ENCODE data around the gene SDK1.
"Not testable (repeated sequence)": the region's sequence is repeated elsewhere in the genome, so short reads cannot be mapped to it uniquely, and the experiment has no call there.

Gene SDK1

DNA sequence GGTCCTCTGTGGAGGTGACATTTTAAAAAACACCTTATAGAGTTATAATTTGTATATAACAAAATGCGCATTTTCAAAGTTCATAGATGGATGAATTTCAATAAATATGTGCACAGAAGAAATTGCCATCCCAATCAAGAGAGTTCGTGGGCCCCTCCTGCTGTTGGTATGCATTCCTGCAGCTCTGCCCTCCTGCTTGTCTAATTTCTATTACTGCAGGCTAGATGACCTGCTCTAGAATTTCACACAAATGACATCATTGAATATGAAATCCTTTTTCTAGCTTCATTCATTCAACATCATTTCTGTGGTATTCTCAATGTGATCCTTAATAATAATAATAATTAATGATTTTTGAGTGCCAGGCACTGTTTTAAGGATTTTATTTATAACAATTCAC is 348.2 kb downstream of the SDK1 start:
- DNase-seq (ENCODE audit: low read depth in 2 of 3, low spot score in 2 of 3) = no peak

- no peak for DNase-seq (ENCODE audit: low read depth in 2 of 3, low spot score in 2 of 3)
Measured at GRCh38 chr7:3649678-3650440, 348.8 kb downstream of the SDK1 start.

DNA sequence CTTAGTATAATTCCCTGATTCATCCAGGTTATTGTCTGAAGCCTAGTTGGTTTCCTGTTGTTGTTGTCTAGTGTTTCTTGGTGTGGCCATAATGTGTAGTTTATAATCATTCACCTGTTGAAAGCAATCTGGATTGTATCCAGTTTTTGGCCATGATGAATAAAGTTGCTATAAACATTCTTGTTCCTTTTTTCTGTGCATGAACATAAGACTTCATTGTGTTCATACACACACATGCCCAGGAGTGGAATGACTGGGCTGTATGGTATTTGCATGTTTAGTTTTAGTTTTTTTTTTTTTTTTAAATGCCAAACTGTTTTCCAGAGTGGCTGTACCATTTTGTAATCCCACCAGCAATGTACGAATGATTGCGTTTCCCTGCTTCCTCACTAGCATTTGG is 349.8 kb downstream of the SDK1 start:
- DNase-seq (ENCODE audit: low read depth in 2 of 3, low spot score in 2 of 3) = no peak

- DNase-seq (ENCODE audit: low read depth in 2 of 3, low spot score in 2 of 3) = no peak
Measured at GRCh38 chr7:3655635-3656034, 354.6 kb downstream of the SDK1 start.

- DNase-seq (ENCODE audit: low read depth in 2 of 3, low spot score in 2 of 3) = no peak
Measured at GRCh38 chr7:3657206-3657605, 356.2 kb downstream of the SDK1 start.

DNA sequence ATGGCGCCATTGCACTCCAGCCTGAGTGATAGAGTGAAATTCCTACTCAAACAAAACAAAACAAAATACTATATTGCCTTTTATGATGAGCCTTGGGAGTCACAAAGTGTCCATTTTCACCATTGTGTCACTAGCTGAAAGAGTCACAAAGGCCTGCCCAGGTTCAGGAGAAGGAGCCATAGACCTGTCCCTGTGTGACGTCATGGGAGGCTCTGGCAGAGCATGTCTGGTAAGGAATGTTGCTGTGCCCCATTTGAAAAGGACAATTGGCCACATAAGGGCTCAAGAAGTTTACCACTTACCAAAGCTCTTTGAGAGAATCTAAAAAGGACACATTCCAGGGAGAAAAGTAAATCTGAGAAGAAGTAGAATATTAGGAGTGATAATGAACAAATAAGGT is 367.7 kb downstream of the SDK1 start:
- DNase-seq (ENCODE audit: low read depth in 2 of 3, low spot score in 2 of 3) = no peak

DNA sequence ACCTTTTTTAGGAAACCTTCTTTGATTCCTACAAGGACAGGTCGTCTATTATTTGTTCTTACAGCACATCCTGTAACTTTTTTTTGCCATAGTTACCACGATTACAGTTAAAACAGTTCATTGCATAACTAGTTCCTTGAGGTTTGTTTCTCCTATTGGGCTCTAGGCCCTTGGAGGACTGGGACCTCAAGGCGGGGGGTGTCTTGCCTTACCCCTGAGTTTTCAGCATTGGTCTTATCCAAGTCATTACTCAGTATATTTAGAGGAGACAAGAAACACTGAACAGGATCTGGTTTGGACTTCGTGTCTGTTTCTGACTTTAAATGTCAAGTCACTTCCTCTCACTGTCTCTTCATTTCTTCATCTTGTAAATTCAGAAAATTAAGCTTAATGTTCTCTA is 369.8 kb downstream of the SDK1 start:
- DNase-seq (ENCODE audit: low read depth in 2 of 3, low spot score in 2 of 3) = no peak

DNA sequence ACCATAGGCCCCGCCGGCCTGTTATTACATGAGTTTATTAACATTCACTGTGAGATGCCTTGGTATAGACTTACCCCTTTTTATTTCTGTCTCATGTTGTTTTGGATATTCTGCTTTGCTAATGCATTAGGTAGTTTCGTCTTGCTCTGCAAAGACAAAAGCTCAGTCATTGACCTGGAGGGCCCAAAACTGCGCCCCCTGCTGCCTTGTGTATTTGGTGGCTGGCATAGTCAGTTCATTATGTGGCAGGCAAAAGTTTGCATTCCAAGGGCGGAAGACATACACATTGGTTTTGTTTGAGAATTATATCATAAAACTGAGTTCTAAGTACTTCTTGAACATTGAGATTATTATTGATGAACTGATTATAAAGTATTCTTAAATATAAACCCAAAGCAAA is 372.5 kb downstream of the SDK1 start:
- peak in 2 of 3 experiments; percentile 5 to 9 for DNase-seq (ENCODE audit: low read depth in 2 of 3, low spot score in 2 of 3)

DNA sequence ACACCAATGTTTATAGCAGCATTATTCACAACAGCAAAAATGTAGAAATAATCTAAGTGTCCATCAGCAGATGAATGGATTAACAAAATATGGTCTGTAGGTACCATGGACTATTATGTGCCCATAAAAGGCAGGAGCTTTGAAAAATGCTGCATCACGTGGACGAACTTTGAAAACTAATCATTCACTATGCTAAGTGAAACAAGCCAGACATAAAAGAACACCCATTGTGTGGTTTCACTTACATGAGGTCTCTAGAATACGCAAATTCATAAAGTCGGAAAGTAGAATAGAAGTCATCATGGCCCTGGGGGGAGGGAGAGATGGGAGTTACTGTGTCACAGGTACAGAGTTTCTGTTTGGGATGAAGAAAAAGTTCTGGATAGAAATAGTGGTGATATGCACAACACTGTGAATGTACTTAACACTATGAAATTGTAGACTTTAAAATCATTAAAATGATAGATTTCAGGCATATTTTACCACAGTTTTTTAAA is 377.3 kb downstream of the SDK1 start:
- DNase-seq (ENCODE audit: low read depth in 2 of 3, low spot score in 2 of 3) = no peak

DNA sequence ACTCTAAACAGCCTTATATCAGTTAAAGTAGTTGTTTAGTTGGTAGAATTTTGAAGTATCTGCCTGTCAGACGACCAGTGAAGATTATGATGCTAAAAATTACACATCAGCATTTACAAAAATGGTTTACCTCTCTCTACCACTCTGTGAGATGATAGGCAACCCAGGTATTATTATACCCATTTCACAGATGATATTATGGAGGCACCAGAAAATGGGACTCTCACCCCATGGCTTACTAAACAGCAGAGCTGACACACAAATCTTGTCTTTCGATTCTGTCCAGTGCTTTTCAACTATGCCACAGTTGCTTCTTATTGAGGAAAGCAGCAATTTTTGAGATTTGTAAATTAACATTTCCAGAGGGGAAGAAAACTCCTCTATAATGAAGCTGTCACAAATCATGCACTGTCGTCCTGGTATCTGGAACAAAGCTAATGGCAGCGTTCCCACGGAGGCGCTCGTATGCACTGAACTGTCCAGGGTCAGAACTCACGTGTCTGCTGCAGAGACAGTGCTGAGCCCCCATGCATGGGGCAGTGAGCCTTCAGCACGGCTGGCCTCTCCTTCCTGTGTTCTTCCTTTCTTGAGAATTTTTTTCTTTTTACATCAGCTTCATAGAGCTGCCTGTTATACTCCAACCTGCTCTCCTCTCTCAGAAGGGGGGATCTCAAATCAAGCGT is 381.1 kb downstream of the SDK1 start:
- DNase-seq (ENCODE audit: low read depth in 2 of 3, low spot score in 2 of 3) = no peak

GRCh38 chr7:3683546-3684539 is 382.8 kb downstream of the SDK1 start:
- DNase-seq (ENCODE audit: low read depth in 2 of 3, low spot score in 2 of 3) = no peak

DNA sequence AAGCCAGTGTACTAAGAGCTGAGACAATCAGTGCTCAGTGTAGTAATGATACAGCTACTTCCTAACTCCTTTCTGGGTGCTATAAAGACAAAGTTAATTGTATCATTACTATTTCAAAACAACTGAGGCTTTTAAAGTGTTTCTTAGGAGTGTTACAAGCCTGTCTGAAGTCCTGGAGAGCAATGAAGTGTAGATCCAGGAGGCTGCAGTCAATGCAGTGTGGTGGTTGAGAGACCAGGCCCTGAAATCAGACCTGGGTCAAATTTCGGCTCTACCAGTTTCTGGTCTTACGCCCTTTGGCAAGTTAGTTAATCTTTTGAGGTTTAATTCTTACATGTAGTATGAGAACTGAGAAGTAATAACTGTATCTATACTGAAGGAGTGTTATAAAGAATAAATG is 387.0 kb downstream of the SDK1 start:
- no peak for DNase-seq (ENCODE audit: low read depth in 2 of 3, low spot score in 2 of 3)

DNA sequence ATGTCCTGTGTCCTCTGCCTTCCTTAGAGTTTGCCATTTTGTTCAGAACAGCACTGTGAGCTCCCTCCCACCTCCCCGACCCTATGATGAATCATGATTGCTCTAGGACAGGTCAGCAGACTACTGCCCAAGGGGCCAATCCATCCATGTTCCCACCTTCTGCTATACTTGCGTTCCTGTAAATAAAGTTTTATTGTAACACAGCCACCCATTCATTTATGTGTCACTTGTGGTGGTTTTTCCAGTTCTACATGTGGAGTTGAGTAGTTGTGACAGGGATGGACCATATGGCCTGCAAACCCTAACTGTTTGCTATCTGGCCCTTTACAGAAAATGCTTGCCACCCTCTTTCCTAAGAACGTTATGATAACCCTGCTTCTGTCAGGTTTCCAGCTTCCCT is 387.8 kb downstream of the SDK1 start:
- DNase-seq (ENCODE audit: low read depth in 2 of 3, low spot score in 2 of 3) = no peak

- no peak for DNase-seq (ENCODE audit: low read depth in 2 of 3, low spot score in 2 of 3)
Measured at GRCh38 chr7:3691478-3692158, 390.6 kb downstream of the SDK1 start.

DNA sequence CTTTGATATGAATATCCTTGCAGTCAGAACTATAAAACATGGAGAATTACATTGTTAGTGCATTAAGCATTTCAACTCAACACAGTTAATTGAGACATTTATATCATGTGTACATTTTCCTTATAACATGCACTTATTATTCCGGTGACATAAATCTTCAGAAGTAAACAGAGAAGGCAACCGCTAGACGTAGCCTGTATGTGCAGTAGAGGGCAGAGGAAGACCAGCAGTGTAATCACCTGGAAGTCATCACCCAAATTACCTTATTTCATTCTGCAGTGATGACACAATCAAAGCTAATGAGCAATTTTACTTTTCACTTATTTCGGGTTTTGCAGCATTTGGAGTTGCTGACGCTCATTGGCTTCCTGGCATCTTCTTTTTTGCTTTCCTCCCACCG is 394.6 kb downstream of the SDK1 start:
- no peak for DNase-seq (ENCODE audit: low read depth in 2 of 3, low spot score in 2 of 3)

DNA sequence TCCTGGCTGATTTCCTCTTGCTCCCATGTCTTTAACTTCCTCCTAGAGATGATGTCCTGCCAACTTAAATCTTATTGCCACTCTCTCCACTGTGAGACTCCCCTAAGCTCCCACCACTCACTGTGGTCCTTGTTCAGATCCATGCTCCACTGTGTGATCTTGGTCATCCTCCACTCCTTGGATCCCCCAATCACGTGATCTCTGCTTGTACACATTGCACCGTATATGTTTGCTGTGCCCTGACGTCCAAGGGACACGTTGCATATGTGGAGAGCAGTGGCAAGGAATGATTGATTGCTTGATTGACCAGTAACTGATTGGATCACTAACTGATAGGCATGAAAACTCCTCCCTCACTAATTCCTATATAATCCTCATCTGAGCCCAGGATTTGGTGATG is 395.1 kb downstream of the SDK1 start:
- DNase-seq (ENCODE audit: low read depth in 2 of 3, low spot score in 2 of 3) = no peak

DNA sequence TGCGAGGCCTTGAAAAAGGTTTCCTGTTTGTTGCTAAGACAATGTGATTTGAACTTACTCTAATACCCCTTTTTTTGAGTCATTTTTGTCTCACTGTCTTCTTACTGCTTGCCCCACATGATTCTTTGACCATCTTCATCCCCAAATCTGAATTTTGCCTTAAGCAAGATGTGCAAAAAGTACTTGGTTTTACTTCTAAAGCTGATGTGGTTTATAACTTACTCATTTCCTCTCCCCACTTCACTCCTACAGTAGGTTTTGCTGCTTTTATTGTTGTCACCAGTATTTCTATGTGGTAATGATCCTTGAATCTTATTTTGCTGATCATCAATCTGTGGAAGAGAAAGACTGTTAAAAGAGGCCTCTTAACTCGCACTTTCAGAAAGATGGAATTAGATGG is 396.4 kb downstream of the SDK1 start:
- no peak for DNase-seq (ENCODE audit: low read depth in 2 of 3, low spot score in 2 of 3)

DNA sequence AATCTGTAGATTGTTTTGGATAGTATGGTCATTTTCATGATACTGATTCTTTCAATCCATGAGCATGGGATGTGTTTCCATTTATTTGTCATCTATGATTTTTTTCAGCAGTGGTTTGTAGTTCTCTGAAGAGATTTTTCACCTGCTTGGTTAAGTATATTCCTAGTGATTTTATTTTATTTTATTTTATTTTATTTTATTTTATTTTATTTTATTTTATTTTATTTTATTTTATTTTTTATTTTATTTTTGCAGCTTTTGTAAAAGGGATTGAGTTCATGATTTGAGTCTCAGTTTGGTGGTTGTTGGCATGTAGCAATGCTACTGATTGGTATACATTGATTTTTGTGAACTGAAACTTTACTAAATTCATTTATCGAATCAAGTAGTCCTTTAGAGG is 404.2 kb downstream of the SDK1 start:
- no peak for DNase-seq (ENCODE audit: low read depth in 2 of 3, low spot score in 2 of 3)

- DNase-seq (ENCODE audit: low read depth in 2 of 3, low spot score in 2 of 3) = not testable (repeated sequence)
Measured at GRCh38 chr7:3706091-3706490, 405.0 kb downstream of the SDK1 start.

DNA sequence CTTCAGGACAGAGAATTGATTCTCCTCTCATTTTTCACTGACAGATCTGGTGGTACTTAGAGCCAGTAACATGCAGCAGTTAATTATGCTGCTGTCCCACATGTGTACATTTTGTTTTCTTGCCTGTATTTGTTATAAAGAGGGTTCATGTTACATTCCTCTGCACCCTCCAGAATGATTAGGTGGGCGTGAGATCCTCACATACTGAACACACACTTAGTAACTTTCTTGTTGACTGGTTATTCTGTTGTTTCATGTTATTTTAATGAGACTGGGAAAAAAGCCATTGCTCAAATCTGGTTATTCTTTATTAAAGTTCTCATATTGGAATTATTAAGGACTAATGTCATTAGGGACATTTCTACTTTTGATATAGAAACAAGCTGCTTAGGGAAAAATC is 409.1 kb downstream of the SDK1 start:
- no peak for DNase-seq (ENCODE audit: low read depth in 2 of 3, low spot score in 2 of 3)

DNA sequence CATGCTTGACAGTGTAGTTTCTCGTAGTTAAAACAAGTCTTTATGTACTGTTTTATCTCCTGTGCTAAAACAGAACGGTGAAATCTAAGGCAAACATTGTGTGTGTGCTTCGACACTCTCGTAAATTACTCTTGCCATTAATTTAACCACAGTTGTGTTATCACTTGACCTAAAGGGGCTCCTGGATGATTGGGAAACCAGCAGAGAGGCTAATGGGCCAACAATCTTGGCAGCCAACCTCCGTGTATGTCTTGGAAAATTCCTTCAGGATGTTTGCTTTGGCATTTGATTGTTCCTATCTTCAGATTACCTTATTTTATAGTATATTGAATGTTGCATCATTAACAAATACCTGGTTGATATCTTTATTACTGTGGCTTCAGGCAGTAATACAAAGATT is 409.5 kb downstream of the SDK1 start:
- DNase-seq (ENCODE audit: low read depth in 2 of 3, low spot score in 2 of 3) = no peak
